Mesendoderm (in vitro differentiated cells): ENCODE results near the gene AFAP1L2.

Experiments used
- DNase-seq: peaks from one replicate; pipeline ENCODE4 v3.0.0; 2013
- H2AK5ac ChIP-seq: 2 replicates; pipeline ENCODE4 v1.6.1; 2013; ENCODE audit warnings: low read length, inconsistent platforms
- H2BK120ac ChIP-seq: 2 replicates; pipeline ENCODE4 v1.6.1; 2013; ENCODE audit warnings: low read depth, mild to moderate bottlenecking, low read length, moderate library complexity, mixed read lengths
- H2BK15ac ChIP-seq: replicated peaks from 2 replicates; pipeline ENCODE4 v1.6.1; 2013; ENCODE audit warnings: low read depth, mild to moderate bottlenecking, moderate library complexity
- H2BK5ac ChIP-seq: 2 replicates; pipeline ENCODE4 v1.6.1; 2013; ENCODE audit warnings: low read length, inconsistent platforms
- H3K18ac ChIP-seq: 2 replicates; pipeline ENCODE4 v1.6.1; 2013; ENCODE audit warnings: mild to moderate bottlenecking, low read length, mixed read lengths
- H3K23ac ChIP-seq: one replicate; pipeline ENCODE4 v1.6.1; 2013; ENCODE audit warnings: low read length
- H3K27ac ChIP-seq: 2 replicates; pipeline ENCODE4 v1.5.1; 2013; ENCODE audit warnings: low read depth, mild to moderate bottlenecking, inconsistent platforms, low read length, moderate library complexity
- H3K27me3 ChIP-seq: 2 replicates; pipeline ENCODE4 v1.6.1; 2013; ENCODE audit warnings: low read length, control low read depth, mild to moderate bottlenecking, inconsistent platforms; ENCODE audit not compliant: insufficient read depth, poor library complexity
- H3K36me3 ChIP-seq: 2 replicates; pipeline ENCODE4 v1.6.1; 2013; ENCODE audit warnings: low read length, inconsistent platforms; ENCODE audit not compliant: control insufficient read depth, insufficient read depth
- H3K4ac ChIP-seq: one replicate; pipeline ENCODE4 v1.6.1; 2013; ENCODE audit warnings: low read depth, mild to moderate bottlenecking, low read length, moderate library complexity
- H3K4me1 ChIP-seq: 2 replicates; pipeline ENCODE4 v1.6.1; 2013; ENCODE audit warnings: low read depth, low read length, inconsistent platforms; ENCODE audit not compliant: control insufficient read depth
- H3K4me2 ChIP-seq: 2 replicates; pipeline ENCODE4 v1.6.1; 2013; ENCODE audit warnings: low read length
- H3K4me3 ChIP-seq: 2 replicates; pipeline ENCODE4 v1.5.1; 2013; ENCODE audit warnings: mild to moderate bottlenecking, low read length
- H3K56ac ChIP-seq: one replicate; pipeline ENCODE4 v1.6.1; 2013; ENCODE audit warnings: low read length
- H3K79me1 ChIP-seq: 2 replicates; pipeline ENCODE4 v1.6.1; 2013; ENCODE audit warnings: low read length, inconsistent platforms
- H3K79me2 ChIP-seq: 2 replicates; pipeline ENCODE4 v1.6.1; 2013; ENCODE audit warnings: mild to moderate bottlenecking, low read length; ENCODE audit not compliant: control insufficient read depth, insufficient read depth
- H3K9ac ChIP-seq: 2 replicates; pipeline ENCODE4 v1.6.1; 2013; ENCODE audit warnings: low read length, inconsistent platforms
- H4K5ac ChIP-seq: one replicate; pipeline ENCODE4 v1.6.1; 2013; ENCODE audit warnings: low read length
- H4K8ac ChIP-seq: one replicate; pipeline ENCODE4 v1.6.1; 2013; ENCODE audit warnings: low read depth, mild to moderate bottlenecking, control low read depth, low read length, moderate library complexity
- WGBS: extraction: QIAGEN DNeasy Blood & Tissue Kit; methylation state at CpG from one replicate; pipeline ENCODE4 v1.1.7; 2013; ENCODE audit warnings: low lambda C conversion rate, missing lambda C conversion rate; ENCODE audit not compliant: insufficient coverage; ENCODE audit errors: extremely low coverage; 5-methylcytosine and 5-hydroxymethylcytosine counted together

Gene AFAP1L2

DNA sequence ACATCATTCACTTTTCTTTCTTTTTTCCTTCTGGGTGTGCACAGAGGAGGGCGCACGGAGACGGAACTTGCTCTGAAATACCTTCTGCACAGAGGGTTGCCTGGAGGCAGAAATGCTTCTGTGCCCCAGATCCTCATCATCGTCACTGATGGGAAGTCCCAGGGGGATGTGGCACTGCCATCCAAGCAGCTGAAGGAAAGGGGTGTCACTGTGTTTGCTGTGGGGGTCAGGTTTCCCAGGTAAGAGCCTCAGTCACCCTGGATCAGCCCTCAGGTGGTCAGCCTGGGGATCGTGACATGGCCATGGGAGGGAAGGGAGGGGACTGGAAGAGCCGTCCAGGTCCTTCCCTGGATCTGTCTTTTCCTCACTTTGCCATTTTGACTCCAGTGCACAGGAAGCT is 131.6 kb downstream of the AFAP1L2 start:
- Histone ChIP-seq H2AK5ac (no peak overlapping the region), H2BK120ac (no peak overlapping the region), H3K27me3 (no peaks in the 10 kb centered on the region), H3K56ac (no peak overlapping the region), H3K9ac (no peak overlapping the region), H3K79me2 (no peaks in the 10 kb centered on the region), H3K36me3 (no peaks in the 10 kb centered on the region), H3K79me1 (no peaks in the 10 kb centered on the region), H3K18ac (no peak overlapping the region), H3K23ac (no peak overlapping the region), H4K5ac (no peak overlapping the region), H4K8ac (no peak overlapping the region), H3K4me2 (no peak overlapping the region), H3K4me3 (no peak overlapping the region), H2BK15ac (no peak overlapping the region), H2BK5ac (no peak overlapping the region), H3K4me1 (no peaks in the 10 kb centered on the region), H3K4ac (no peak overlapping the region), H3K27ac (no peak overlapping the region)
- no CpG with 5 or more reads among the region's 6 CpGs for WGBS
- no peak for DNase-seq

DNA sequence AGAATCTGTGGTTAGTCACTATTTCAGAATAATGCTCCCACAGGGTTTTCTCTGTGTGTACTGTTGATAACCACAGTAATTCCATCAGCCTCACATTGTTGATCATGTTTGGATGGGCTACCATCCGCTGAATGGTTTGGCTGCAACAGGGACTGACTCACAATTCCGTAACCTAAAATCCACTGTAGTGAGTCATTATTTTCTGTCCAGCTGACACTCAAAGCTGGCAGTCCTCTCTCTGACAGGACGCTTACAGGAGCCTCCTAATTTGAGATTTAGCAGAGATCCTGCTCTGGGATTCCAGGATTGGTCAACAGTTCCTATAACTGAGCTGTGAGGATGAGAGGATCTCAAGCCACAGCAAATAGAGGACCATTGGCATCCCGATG is 132.5 kb downstream of the AFAP1L2 start:
- H3K4me3 ChIP-seq = no peak overlapping the region
- H3K23ac ChIP-seq = no peak overlapping the region
- no peaks in the 10 kb centered on the region for H3K4me1 ChIP-seq
- no CpG with 5 or more reads among the region's 4 CpGs for WGBS
- no peaks in the 10 kb centered on the region for H3K36me3 ChIP-seq
- H4K5ac ChIP-seq = no peak overlapping the region
- no peak overlapping the region for H3K27ac ChIP-seq
- no peak overlapping the region for H4K8ac ChIP-seq
- H3K18ac ChIP-seq = no peak overlapping the region
- H3K79me1 ChIP-seq = no peaks in the 10 kb centered on the region
- H3K4ac ChIP-seq = no peak overlapping the region
- no peak overlapping the region for H2BK120ac ChIP-seq
- no peak overlapping the region for H3K56ac ChIP-seq
- H3K27me3 ChIP-seq = no peaks in the 10 kb centered on the region
- no peak overlapping the region for H3K4me2 ChIP-seq
- no peak overlapping the region for H2BK15ac ChIP-seq
- DNase-seq = no peak
- H3K9ac ChIP-seq = no peak overlapping the region
- no peak overlapping the region for H2AK5ac ChIP-seq
- no peaks in the 10 kb centered on the region for H3K79me2 ChIP-seq
- H2BK5ac ChIP-seq = no peak overlapping the region

DNA sequence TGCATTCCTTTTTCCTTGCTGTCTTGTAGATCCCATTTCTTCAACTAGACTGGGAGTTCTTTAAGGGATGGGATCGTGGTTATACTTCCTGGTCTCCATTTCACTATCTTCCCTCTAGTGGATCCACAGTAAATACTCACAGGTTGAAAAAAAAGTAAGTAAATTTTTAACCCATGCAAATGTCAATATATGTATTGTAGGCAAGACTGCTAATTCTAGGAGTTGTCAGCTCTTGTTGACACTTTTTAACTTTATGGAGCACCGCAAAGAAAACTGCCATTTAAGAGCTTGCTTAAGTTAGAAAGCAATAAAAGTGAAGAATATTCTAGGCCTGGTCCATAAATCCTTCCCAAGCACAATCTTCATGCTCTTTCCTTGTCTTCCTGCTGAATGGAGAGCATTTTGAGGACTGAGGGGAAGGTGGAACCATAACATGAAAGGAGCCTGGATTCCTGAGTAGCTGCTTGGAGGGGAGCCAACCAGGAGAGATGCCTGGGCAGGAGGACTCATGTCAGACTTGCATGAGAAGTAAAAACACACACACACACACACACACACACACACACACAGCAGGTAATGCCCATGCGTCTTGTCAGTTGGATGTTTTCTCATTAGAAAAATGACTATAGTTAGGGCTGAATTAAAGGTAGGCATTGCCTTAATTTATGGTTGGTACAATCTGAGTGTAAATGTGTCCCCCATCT is 133.1 kb downstream of the AFAP1L2 start:
- H3K27ac ChIP-seq = no peak overlapping the region
- H2AK5ac ChIP-seq = no peak overlapping the region
- no peaks in the 10 kb centered on the region for H3K79me2 ChIP-seq
- no peaks in the 10 kb centered on the region for H3K79me1 ChIP-seq
- no peak overlapping the region for H3K56ac ChIP-seq
- H3K36me3 ChIP-seq = no peaks in the 10 kb centered on the region
- no peaks in the 10 kb centered on the region for H3K27me3 ChIP-seq
- H3K4me3 ChIP-seq = no peak overlapping the region
- no peaks in the 10 kb centered on the region for H3K4me1 ChIP-seq
- no peak for DNase-seq
- no peak overlapping the region for H2BK5ac ChIP-seq
- no peak overlapping the region for H2BK15ac ChIP-seq
- H3K9ac ChIP-seq = no peak overlapping the region
- H3K4ac ChIP-seq = no peak overlapping the region
- no peak overlapping the region for H3K18ac ChIP-seq
- H2BK120ac ChIP-seq = no peak overlapping the region
- WGBS = no CpG with 5 or more reads among the region's 3 CpGs
- no peak overlapping the region for H4K5ac ChIP-seq
- no peak overlapping the region for H3K23ac ChIP-seq
- no peak overlapping the region for H3K4me2 ChIP-seq
- no peak overlapping the region for H4K8ac ChIP-seq

DNA sequence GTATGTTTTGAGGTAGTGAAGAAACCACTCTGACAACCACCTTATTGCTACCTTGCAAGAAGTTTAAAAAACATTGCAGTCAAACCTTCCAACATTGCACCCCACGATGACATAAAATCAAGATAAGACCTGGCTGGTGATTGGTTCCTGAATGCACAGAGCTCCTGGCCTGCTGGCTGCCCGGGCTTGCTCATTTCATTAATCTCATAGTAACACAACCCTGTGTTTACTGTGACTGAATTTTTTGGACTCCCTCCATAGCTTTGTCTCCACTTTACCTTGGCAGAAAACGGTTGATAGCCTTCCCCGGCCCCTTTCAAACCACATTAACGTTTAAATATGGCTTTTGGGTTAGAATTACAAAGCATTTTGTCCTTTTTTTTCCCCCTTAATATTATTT is 137.8 kb downstream of the AFAP1L2 start:
- H3K27ac ChIP-seq = no peak overlapping the region
- H4K5ac ChIP-seq = no peak overlapping the region
- no peak overlapping the region for H2BK120ac ChIP-seq
- H2AK5ac ChIP-seq = no peak overlapping the region
- no peak overlapping the region for H3K23ac ChIP-seq
- DNase-seq = no peak
- H3K27me3 ChIP-seq = no peaks in the 10 kb centered on the region
- no peaks in the 10 kb centered on the region for H3K4me1 ChIP-seq
- H3K36me3 ChIP-seq = no peaks in the 10 kb centered on the region
- no peak overlapping the region for H3K4me3 ChIP-seq
- H3K79me2 ChIP-seq = no peaks in the 10 kb centered on the region
- H3K4me2 ChIP-seq = no peak overlapping the region
- no peak overlapping the region for H2BK5ac ChIP-seq
- no peak overlapping the region for H3K9ac ChIP-seq
- no peak overlapping the region for H3K56ac ChIP-seq
- no peak overlapping the region for H4K8ac ChIP-seq
- no peak overlapping the region for H2BK15ac ChIP-seq
- WGBS = no CpG with 5 or more reads among the region's 5 CpGs
- H3K18ac ChIP-seq = no peak overlapping the region
- H3K79me1 ChIP-seq = no peaks in the 10 kb centered on the region
- H3K4ac ChIP-seq = no peak overlapping the region

DNA sequence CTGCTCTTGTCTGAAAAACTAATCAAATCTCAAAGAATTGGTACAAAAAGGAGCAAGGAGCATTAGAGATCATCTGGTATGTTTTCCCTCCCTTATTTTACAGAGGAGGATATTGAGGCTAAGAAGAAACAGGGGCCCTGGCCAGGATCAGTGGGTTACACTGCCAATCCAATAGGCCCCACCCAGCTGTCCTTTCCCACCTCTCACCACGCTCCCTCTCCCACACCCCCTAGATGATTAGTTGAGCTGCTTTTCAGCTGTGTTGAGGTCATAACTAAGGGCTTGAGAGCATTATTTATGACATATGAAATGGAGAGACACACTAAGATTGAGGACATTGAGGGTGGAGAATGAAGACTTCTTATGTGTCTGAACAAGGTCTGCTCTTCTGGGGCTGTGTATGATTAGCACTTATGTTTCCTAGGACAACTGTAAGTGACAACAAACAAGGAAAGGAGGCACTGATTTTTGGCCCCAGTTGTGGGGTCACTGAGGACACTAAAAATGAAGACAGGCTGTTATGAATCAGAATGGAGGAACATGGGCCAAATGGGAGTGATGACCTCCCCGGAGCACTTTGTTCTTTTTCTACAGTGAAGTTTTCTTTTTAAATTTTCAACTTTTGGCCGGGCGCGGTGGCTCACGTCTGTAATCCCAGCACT is 138.8 kb downstream of the AFAP1L2 start:
- Histone ChIP-seq H3K79me1 (no peaks in the 10 kb centered on the region), H3K4ac (no peak overlapping the region), H3K9ac (no peak overlapping the region), H2BK120ac (no peak overlapping the region), H3K27me3 (no peaks in the 10 kb centered on the region), H2BK5ac (no peak overlapping the region), H3K36me3 (no peaks in the 10 kb centered on the region), H3K79me2 (no peaks in the 10 kb centered on the region), H3K4me3 (no peak overlapping the region), H3K27ac (no peak overlapping the region), H3K23ac (no peak overlapping the region), H2BK15ac (no peak overlapping the region), H2AK5ac (no peak overlapping the region), H3K56ac (no peak overlapping the region), H3K4me2 (no peak overlapping the region), H4K5ac (no peak overlapping the region), H4K8ac (no peak overlapping the region), H3K4me1 (no peaks in the 10 kb centered on the region), H3K18ac (no peak overlapping the region)
- no peak for DNase-seq
- no CpG with 5 or more reads among the region's 6 CpGs for WGBS

DNA sequence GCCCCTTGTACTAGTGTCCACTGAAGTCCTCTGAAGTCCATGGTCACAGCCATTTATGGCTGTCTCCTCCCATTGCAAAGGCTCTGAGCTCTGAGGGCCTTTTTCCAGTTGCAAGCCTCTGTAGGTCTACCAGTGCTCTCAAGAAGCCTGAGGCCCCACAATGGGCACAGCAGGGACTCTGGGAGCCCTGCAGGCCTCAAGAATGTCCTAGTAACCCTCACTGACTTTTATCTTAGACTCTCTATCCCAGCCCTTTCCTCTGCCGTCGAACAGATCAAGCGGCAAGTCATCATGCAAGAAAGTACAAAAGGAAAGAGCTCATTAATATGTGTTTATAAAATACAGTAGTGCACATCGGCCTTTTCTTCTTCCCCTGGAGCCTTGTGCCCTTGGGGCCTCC is 141.8 kb downstream of the AFAP1L2 start:
- WGBS = no CpG with 5 or more reads among the region's 4 CpGs
- no peak overlapping the region for H2AK5ac ChIP-seq

More for the DNA sequence above, 141.8 kb downstream of the AFAP1L2 start:
- Histone ChIP-seq H3K79me2 (no peaks in the 10 kb centered on the region), H3K27ac (no peak overlapping the region), H3K79me1 (no peaks in the 10 kb centered on the region), H3K9ac (no peak overlapping the region), H3K4ac (no peak overlapping the region), H3K36me3 (no peaks in the 10 kb centered on the region), H2BK5ac (no peak overlapping the region), H3K56ac (no peak overlapping the region), H3K18ac (no peak overlapping the region), H2BK120ac (no peak overlapping the region), H4K8ac (no peak overlapping the region), H3K27me3 (no peaks in the 10 kb centered on the region), H3K4me1 (no peaks in the 10 kb centered on the region), H4K5ac (no peak overlapping the region), H3K23ac (no peak overlapping the region), H3K4me2 (no peak overlapping the region), H3K4me3 (no peak overlapping the region), H2BK15ac (no peak overlapping the region)
- peak; percentile 27 for DNase-seq
